Measurements from ENCODE around the gene TNFRSF17.

Gene TNFRSF17

GRCh38 chr16:11992586-11993524 is 27.8 kb downstream of the TNFRSF17 start:
- Histone ChIP-seq H3K36me3 (ENCODE audit: insufficient read depth, low read length) (no peaks in the 10 kb centered on the region), H2AFZ (ENCODE audit: low read depth, low read length) (no peak overlapping the region), H3K27ac (ENCODE audit: low read length) (no peak overlapping the region), H3K27me3 (ENCODE audit: insufficient read depth, low read length, poor library complexity) (no peaks in the 10 kb centered on the region), H3K9ac (ENCODE audit: low read depth, low read length) (no peak overlapping the region), H4K20me1 (ENCODE audit: insufficient read depth, low read length) (peaks cover 5% of the 10 kb centered on the region; the same call in 1 of the 2 replicates), H3K4me2 (ENCODE audit: insufficient read depth, low read length) (no peak overlapping the region), H3K4me1 (ENCODE audit: insufficient read depth, low read length) (no peaks in the 10 kb centered on the region), H3K9me3 (ENCODE audit: insufficient read depth, low read length, severe bottlenecking) (no peaks in the 10 kb centered on the region), H3K79me2 (ENCODE audit: insufficient read depth, low read length) (no peaks in the 10 kb centered on the region; the same call in 1 of the 2 replicates), H3K4me3 (ENCODE audit: low read depth in 1 of 2, low read length in 2 of 2) (no peak overlapping the region)
- no peak for ATAC-seq (ENCODE audit: insufficient read depth, low read depth)
- no peak for DNase-seq
- TF ChIP-seq EZH2 (IDR thresholded peaks at IDR 0.05; ENCODE audit: borderline replicate concordance, low read depth, low read length, severe bottlenecking) (no peak), CTCF (IDR thresholded peaks at IDR 0.05; ENCODE audit: borderline replicate concordance, extremely low read depth, low read length, poor library complexity, severe bottlenecking) (no peak)

- no peak overlapping the region for H3K9ac ChIP-seq (ENCODE audit: low read depth, low read length)
These were observed 29.4 kb downstream of the TNFRSF17 start for GRCh38 chr16:11994143-11995119.

More at GRCh38 chr16:11994143-11995119, 29.4 kb downstream of the TNFRSF17 start:
- Histone ChIP-seq H3K9me3 (ENCODE audit: insufficient read depth, low read length, severe bottlenecking) (no peaks in the 10 kb centered on the region), H3K79me2 (ENCODE audit: insufficient read depth, low read length) (no peaks in the 10 kb centered on the region; the same call in 1 of the 2 replicates), H2AFZ (ENCODE audit: low read depth, low read length) (no peak overlapping the region), H3K4me3 (ENCODE audit: low read depth in 1 of 2, low read length in 2 of 2) (no peak overlapping the region), H3K4me2 (ENCODE audit: insufficient read depth, low read length) (no peak overlapping the region), H3K4me1 (ENCODE audit: insufficient read depth, low read length) (no peaks in the 10 kb centered on the region), H3K27ac (ENCODE audit: low read length) (no peak overlapping the region), H3K36me3 (ENCODE audit: insufficient read depth, low read length) (no peaks in the 10 kb centered on the region), H3K27me3 (ENCODE audit: insufficient read depth, low read length, poor library complexity) (no peaks in the 10 kb centered on the region), H4K20me1 (ENCODE audit: insufficient read depth, low read length) (peaks cover 5% of the 10 kb centered on the region; the same call in 1 of the 2 replicates)
- DNase-seq, result no peak
- no peak for ATAC-seq (ENCODE audit: insufficient read depth, low read depth)
- TF ChIP-seq EZH2 (IDR thresholded peaks at IDR 0.05; ENCODE audit: borderline replicate concordance, low read depth, low read length, severe bottlenecking) (no peak), CTCF (IDR thresholded peaks at IDR 0.05; ENCODE audit: borderline replicate concordance, extremely low read depth, low read length, poor library complexity, severe bottlenecking) (no peak)
